HG03064 (cell line): Measurements from ENCODE around the gene NR1H4.
"Not testable (repeated sequence)": the region's sequence is repeated elsewhere in the genome, so short reads cannot be mapped to it uniquely, and the experiment has no call there.

Source experiments
- ATAC-seq: cut with Tn5 transposase; IDR thresholded peaks from one replicate; pipeline ENCODE4 v1.9.1; 2021; ENCODE audit warnings: low read depth; ENCODE audit not compliant: unreplicated experiment

Gene NR1H4

GRCh38 chr12:100468126-100468525 lies 5.5 kb upstream of the NR1H4 start:
- ATAC-seq = no peak

DNA sequence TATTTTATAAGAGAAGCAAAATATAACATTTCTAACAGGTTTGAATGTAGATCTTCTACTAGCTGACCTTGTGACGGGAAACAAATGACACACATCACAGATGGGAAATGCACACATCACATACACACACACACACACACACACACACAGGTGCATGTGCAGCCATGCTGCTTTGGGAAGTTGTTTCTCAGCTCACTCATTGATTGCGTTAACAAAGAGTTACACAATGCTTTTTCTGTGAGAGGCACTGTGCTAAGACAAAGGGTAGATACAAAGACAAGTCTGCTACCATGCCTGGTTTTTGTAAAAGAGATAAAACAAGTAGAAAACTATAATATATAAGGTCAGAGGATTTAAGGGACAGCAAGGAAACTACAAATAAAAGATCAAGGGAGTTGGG lies 1.3 kb upstream of the NR1H4 start:
- no peak for ATAC-seq

DNA sequence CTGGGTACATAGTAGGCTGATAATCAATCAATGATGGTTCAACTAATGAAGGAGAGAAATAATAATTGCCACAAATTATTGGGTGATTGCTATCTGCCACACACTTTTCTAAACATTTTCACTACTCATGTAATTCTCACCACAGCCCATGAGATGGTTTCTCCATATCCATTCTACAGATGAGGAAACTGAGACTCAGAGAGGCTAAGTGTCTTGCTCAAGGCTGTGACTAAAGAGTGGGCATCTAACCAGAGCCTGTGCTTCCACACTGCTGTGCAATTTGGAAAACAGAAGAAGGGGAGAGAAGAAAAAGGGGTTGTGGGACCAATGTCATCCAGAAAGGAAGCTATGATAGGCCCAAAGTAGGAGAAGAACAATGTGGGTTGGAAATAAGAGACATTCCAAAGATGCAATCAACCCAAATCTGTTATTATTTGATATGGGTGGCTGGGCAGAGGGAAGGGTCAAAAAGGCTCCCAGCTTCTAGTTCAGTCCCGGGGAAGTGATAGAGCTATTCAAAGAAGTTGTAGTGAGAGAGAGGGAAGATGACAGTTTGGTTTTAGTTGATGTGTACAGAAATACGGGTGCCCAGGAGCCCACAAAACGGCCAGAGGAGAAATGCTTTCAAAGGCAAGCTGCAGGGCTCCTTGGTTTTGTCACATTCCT lies 483 bp upstream of the NR1H4 start:
- no peak for ATAC-seq

- no peak for ATAC-seq
These were observed 951 bp downstream of the NR1H4 start for GRCh38 chr12:100474617-100475016.

- ATAC-seq = no peak
These were observed 2.5 kb downstream of the NR1H4 start for GRCh38 chr12:100476013-100476751.

DNA sequence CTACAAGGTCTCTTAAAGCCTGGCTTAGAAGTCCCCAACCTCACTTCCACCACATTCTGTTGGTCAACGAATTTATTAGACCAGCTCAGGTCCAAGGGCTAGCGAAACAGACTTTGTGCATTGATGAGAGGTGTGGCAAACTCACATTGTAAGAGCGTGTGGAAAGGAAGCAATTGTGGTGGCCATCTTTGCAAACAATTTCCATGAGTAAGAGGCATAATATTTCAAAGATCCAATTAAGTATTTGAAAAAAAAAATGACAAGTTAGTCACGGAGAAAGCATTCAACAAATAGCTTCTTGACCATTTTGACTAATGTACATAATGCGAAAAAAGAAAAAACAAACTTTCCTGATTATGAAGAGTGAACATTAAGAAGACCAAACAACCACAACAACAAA lies 7.4 kb downstream of the NR1H4 start:
- no peak for ATAC-seq

DNA sequence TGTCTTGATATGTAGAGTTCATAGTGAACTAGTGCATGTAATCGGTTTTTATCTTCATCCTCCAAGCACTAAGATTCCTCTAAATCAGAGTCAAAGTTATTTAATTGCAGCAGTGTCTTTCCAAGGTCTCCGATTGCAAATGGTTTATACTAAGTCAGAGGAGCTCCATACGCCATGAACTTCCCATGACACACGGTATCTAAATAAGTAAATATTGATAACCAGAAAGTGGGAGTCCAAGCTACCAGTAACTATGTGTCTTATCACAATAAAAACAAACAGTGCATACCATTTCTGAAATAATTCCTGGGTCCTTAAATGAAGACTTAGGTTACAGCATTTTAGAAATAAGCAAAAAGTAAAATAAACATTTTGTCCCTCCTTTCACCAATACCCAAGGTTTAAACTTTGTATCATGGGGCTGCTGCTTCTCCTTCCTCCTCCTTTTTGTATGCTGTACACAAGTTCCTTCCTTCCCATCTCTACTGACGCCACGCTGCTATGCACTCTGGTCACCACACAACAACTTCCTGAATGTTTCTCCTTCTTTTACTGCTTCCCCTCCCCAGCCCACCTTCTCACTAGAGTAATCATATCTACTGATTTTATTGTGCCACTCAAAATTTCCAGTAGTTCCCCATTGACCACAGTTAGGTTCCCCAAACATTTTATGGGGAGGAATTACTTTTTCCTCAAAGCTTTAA lies 10.7 kb downstream of the NR1H4 start:
- no peak for ATAC-seq

DNA sequence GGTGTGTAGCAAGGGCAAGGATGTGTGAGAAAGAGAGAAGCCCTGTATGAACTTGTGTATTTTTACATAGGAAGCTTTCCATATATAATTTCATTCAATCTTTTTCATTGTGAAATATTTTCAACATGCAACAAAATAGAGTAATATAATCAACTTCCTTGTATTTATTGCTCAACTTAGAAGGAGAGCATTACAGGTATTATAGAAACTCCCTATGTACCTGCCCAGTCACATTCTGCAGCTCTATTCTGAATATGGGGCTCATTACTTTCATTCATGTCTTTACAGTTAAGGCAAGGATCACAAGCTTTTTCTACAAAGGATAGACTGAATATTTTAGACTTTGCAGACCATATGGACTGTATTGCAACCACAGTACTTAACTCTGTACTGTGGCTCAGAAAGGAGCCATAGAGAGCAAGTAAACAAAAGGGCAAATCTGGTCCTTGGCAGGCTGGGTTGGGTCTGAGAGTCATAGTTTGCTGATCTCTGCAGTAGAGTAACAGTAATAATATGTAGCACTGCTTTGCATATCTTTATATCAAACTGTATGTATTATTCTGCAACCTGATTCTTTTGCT lies 11.3 kb downstream of the NR1H4 start:
- ATAC-seq = no peak

- ATAC-seq = no peak
These were observed 12.3 kb downstream of the NR1H4 start for GRCh38 chr12:100485983-100486382.

GRCh38 chr12:100489251-100489820 lies 15.7 kb downstream of the NR1H4 start:
- no peak for ATAC-seq

- no peak for ATAC-seq
These were observed 16.4 kb downstream of the NR1H4 start for GRCh38 chr12:100490056-100490455.

DNA sequence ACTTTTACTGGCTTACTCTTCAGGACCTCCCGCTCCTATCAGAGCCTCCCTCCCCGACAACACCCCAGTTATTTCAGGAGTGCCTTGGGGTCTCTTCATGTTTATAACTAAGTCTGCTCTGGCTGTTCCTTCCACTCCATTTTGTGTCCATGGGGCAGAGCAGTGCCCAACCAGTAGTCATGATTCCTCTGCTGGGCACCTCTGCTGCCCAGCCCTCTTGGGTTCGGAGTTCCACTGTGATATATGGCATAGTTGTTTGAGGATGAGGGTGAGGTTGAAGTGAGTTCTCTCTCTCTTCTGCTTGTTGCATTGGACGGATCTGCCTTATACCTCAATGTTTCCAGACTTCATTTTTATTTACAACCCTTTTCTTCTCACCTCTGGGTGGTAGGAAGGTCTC lies 17.4 kb downstream of the NR1H4 start:
- ATAC-seq = no peak

DNA sequence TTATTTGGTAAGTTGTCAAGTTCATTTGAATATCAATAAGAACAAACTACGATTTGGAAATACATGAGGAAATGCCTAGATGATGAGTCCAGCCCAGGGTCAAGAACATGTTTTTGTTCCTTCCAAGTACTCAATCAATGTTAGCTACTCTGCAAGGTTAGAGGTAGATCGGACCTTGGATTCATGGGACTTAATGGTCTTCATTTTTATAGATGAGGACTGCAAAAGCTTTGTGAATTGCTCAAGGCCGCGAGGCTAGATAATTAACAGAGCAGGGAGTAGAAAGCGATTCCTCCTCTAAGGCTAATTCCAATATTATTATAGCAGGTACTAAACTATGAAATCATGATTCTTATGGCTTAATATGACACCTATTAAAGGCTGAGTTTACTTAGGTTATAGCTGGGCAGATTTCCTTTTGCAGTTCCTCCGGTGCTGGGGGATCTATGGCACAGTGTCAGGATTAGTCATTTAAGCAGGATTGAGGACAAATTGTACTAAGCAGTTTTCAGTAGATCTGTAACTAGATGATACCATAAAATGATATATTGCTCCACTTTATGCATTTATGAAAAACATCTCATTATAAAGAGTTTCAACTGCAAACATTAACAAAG lies 19.8 kb downstream of the NR1H4 start:
- no peak for ATAC-seq

GRCh38 chr12:100494026-100494425 lies 20.4 kb downstream of the NR1H4 start:
- ATAC-seq = no peak

- ATAC-seq = no peak
These were observed 20.9 kb downstream of the NR1H4 start for GRCh38 chr12:100494538-100494937.

DNA sequence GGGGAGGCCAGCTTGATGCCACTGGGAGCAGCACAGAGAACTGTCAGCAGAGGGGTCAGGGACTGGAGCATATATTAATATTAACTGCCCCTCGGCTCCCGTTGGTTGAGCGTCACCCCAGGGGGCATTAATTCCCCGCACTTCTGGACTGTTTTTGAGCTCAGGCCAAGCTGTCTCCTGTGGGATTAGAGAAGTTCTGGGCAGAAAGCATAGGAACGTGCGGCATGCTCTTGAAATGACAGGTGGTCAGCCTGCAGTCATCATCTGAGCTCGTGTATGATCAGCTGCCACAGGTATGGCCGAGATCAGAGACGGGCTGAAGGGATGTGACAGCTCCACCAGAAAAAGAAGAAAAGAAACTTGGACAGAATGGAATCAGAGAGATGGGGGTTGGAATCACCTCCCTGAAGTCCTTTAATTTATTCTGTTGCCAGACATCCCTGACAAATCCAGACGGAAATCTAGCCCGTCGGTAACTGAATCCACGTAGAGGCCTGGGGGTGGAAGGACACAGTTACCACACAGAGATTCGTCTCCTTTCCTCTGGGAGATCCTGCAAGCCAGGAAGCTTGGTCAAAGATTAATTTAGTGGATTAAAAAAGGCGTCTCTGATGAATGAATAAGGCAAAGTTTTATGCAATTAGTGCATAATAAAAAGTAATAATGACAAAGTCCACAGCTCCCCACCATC lies 23.6 kb downstream of the NR1H4 start:
- no peak for ATAC-seq

- ATAC-seq = no peak
These were observed 24.5 kb downstream of the NR1H4 start for GRCh38 chr12:100498141-100498540.

DNA sequence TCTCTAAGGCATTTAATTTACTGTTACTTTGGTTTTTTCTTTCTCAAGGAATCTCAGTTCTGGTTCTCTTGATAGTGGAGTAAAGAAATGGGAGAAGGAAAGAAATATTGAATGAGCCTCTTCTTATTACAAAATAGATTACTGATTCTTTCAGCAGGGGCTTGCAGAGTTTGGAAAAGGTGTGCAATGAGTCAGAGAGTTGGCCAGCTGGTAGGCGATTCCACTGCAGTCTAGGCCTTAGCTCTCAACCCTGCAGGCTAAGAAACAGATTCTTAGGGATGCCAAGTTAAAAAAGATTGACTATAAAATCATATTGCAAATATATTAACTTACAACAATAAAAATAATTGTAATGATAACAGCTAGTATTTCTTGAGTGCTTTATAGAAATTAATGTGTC lies 25.8 kb downstream of the NR1H4 start:
- no peak for ATAC-seq

- ATAC-seq = not testable (repeated sequence)
These were observed 29.1 kb downstream of the NR1H4 start for GRCh38 chr12:100502718-100503117.

- no peak for ATAC-seq
These were observed 29.6 kb downstream of the NR1H4 start for GRCh38 chr12:100503228-100503628.
